Ammon's horn (tissue), 1 donor: ENCODE data around the gene ACBD7.
A peak's percentile ranks its signal among the peaks of the same experiment; 100 is the strongest.

Experiments
- DNase-seq: peaks from one replicate; pipeline ENCODE4 v3.0.0-alpha.2; 2016; ENCODE audit warnings: low spot score

ACBD7 gene

GRCh38 chr10:15091418-15091817 lies 2.8 kb upstream of the ACBD7 start:
- no peak for DNase-seq

- peak; percentile 78 for DNase-seq
Measured at GRCh38 chr10:15084502-15084922, 4.1 kb downstream of the ACBD7 start.

DNA sequence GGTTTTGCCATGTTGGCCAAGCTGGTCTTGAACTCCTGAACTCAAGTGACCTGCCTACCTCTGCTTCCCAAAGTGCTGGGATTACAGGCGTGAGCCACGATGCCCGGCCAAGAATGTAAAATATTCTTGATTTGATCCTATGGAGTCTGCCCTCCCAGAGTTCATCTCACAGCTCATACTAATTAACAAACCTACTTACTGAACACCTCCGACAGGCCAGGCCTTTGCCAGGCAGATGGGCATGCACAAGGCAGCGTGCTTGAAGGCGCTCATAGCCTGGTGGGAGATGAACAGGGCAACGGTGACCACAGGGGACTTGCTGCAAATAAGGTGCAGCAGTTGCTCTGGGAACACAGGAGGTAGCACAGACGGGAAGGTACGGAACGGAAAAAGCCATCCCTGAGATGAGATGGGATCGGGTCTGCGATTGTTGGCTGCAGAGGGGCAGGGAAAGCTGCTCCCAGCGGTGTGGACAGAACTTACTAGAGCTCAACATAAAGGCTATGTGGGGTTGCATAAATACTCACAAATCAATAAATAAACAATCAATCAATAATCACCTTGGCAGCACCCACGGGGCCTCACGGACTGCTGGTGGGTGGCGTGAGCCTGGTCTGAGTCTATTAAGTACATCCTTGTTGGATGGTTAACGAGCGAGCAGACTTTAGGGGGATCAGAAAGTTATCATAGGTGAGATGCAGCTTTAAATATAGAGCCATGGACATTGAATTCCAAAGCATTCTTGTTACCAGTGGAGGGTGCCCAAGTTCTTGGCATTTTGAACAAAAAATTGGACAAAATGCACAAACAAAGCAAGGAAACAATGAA lies 4.7 kb downstream of the ACBD7 start:
- DNase-seq: no peak

- no peak for DNase-seq
Measured at GRCh38 chr10:15075421-15075820, 13.2 kb downstream of the ACBD7 start.

GRCh38 chr10:15072358-15072757 lies 16.2 kb downstream of the ACBD7 start:
- DNase-seq: no peak

GRCh38 chr10:15069230-15069629 lies 19.3 kb downstream of the ACBD7 start:
- DNase-seq: no peak

GRCh38 chr10:15068802-15069201 lies 19.8 kb downstream of the ACBD7 start:
- DNase-seq: no peak

DNA sequence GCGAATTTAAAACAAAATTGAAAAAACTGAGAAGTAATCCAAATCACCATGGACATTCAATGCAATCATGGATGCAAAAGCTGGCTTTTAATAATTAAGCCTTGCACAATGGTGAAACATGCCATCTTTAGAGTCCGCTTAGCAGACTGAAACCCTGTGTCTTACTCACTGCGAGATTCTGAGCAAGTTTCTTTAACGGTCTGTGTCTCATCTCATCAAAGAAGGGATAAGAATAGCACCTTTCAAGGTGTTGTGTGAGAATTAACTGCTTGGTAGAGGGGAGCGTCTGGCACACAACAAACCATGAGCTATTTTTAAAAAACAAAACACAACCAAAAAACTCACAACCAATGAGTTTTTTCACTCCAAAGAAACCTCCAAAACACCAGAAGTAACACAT lies 21.4 kb downstream of the ACBD7 start:
- no peak for DNase-seq

DNA sequence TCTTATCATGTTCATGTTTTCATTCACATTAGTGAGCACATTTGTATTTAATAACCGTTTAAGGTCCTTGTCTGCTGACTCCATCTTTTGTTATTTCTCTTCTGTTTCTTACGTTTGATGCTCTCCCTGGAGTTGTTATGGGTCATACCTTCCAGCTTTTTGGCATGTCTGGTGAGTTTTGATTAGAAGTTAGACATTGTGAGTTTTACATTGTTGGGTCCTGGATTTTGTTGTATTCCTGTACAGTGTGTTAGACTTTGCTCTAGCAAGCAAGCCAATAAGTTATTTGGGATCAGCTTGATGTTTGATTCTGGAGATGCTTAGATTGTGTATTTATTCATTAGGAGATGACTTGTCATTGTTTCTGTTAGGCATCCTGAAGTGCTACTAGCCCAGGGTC lies 27.9 kb downstream of the ACBD7 start:
- DNase-seq: no peak

GRCh38 chr10:15059914-15060313 lies 28.7 kb downstream of the ACBD7 start:
- no peak for DNase-seq

DNA sequence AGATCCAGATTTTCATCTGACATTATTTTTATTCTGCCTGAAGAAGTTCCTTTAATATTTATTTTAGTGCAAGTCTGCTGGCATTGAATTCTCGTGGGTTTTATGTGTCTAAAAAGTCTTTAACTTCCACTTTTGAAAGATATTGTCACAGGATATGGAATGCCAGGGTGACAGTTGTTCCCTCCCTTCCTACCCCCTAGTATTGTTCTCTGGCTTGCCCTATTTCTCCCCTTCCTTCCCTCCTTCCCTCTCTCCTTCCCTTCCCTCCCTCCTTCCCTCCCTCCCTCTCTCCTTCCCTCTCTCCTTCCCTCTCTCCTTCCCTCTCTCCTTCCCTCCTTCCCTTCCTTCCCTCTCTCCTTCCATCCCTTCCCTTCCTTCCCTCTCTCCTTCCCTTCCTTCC lies 29.9 kb downstream of the ACBD7 start:
- DNase-seq: no peak

- no peak for DNase-seq
Measured at GRCh38 chr10:15053061-15053460, 35.5 kb downstream of the ACBD7 start.

- DNase-seq: no peak
Measured at GRCh38 chr10:15052121-15052520, 36.5 kb downstream of the ACBD7 start.

DNA sequence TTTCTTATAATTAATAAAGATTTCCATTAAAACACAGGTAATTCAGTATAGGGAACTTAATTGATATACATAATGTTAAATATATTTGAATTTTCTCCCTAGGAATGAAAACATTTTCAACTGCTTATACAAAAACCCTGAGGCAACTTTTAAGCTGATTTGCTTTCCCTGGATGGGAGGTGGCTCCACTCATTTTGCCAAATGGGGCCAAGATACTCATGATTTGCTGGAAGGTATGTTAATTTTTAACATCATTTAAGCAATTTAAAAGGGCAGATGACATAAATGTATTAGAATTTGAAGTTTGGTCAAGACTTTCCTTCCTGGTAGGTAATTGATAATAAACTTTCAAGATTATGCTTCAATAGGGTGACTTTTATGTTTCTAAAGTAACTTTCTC lies 39.0 kb downstream of the ACBD7 start:
- no peak for DNase-seq

- no peak for DNase-seq
Measured at GRCh38 chr10:15046626-15047025, 42.0 kb downstream of the ACBD7 start.

DNA sequence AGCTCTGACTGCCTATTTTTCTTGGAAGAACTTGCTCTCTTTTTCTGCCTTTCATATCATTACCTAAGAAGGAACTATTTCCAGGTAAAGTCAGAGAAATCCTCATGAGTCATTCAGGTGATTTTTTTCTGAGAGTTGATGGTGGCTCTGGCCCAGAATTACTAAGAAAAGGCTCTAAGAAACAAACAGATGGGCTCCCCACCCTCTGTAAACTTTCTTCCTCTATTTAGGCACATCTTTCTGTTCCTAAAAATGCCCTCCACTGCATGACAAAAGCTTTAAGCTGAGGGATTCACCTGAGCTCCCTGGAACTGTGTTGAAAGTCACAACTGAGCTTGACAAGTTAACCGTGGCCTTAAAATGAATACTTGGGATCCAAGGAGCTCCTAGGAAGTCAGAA lies 43.2 kb downstream of the ACBD7 start:
- no peak for DNase-seq

DNA sequence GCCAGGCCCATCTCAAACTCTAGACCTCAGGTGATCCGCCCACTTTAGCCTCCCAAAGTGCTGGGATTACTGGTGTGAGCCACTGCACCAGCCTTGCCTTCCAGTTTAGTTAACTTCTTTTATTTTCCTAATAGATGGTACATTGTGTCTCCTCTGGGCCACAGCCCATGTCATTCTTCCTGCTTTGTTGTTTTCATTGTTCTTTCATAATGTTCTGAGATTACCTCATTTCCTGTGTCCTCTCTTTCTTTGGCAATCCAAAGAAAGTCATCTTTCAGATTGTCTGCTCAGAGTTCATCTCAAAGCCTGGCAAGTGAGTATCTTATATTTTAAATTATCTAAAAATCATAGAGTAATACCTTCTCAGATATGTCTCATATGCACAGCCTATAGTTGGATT lies 44.9 kb downstream of the ACBD7 start, which contains the start of gene OLAH:
TSS of gene OLAH (plus strand) at position 270 of the 400 bp plus-strand sequence. CDS start 3,346 bp downstream, outside the sequence.
- no peak for DNase-seq

DNA sequence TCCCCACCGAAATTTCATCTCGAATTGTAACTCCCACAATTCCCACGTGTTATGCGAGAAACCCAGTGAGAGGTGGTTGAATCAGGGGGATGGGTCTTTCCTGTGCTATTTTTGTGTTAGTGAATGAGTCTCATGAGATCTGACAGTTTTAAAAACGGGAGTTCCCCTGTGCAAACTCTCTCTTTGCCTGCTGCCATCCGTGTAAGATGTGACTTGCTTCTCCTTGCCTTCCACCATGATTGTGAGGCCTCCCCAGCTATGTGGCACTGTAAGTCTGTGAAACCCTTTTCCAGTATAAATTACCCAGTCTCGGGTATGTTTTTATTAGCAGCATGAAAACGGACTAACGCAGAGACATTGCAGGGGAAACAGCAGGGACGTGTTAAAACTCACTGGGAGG lies 50.2 kb downstream of the ACBD7 start:
- no peak for DNase-seq

- DNase-seq: no peak
Measured at GRCh38 chr10:15037691-15038090, 50.9 kb downstream of the ACBD7 start.

GRCh38 chr10:15035385-15036301 lies 52.9 kb downstream of the ACBD7 start:
- DNase-seq: peak; percentile 63

DNA sequence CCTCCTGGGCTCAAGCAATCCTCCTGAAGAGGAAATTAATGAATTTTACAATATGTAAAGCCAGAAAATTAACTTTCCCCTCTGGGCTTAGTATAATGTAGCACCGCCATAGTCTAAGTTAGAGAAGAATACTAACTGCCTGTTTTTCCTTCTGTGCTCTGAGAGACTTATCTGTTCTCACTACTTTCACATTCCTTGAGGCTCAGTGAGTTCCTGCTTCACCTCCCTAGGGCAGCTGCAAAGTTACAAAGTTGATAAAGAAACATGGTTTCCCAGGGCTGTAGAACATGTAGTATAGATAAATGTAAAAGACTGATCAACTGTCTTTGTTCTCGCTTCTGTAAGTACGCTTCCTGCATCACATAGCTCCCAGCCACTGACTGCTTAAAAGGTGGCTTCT lies 60.8 kb downstream of the ACBD7 start:
- no peak for DNase-seq
